Activated CD4-positive, alpha-beta memory T cell treated with anti-CD3 and anti-CD28 coated beads for 36 hours (primary cell): ENCODE data around the gene OR6X1. TPM values are rescaled to one million over a fixed set of nuclear protein-coding genes. Genes with fewer than 3 reads are reported as not detected.

ENCODE experiments used
- CTCF ChIA-PET: fragments of 350-600 bp; sonication (Branson Sonifier 250); formaldehyde crosslinking; loops from one replicate; lab custom pipeline; 2021; ENCODE audit warnings: antibody characterized with exemption, inconsistent platforms; lab: Charles Lee
- POLR2A ChIA-PET: fragments of 350-600 bp; sonication (Branson Sonifier 250); formaldehyde crosslinking; loops from one replicate; lab custom pipeline; 2021; ENCODE audit warnings: antibody characterized with exemption; lab: Charles Lee
- DNase-seq: peaks from one replicate; pipeline ENCODE4 v3.0.0-alpha.2; 2020
- H3K27ac Mint-ChIP-seq: one replicate; pipeline ENCODE4 v1.8.0; 2021; ENCODE audit warnings: mixed read lengths
- H3K27me3 Mint-ChIP-seq: one replicate; pipeline ENCODE4 v1.8.0; 2021; ENCODE audit warnings: mixed read lengths
- H3K36me3 Mint-ChIP-seq: one replicate; pipeline ENCODE4 v1.8.0; 2021; ENCODE audit warnings: mixed read lengths
- H3K4me1 Mint-ChIP-seq: one replicate; pipeline ENCODE4 v1.8.0; 2021; ENCODE audit warnings: low read depth, mixed read lengths
- H3K4me3 Mint-ChIP-seq: one replicate; pipeline ENCODE4 v1.8.0; 2021; ENCODE audit warnings: mild to moderate bottlenecking, mixed read lengths
- H3K9me3 Mint-ChIP-seq: one replicate; pipeline ENCODE4 v1.8.0; 2021; ENCODE audit warnings: mixed read lengths
- intact Hi-C: fragments of 100-400 bp; cut with micrococcal nuclease; formaldehyde crosslinking; loops from one replicate; pipeline ENCODE4 v1.15.1; 2023
- total RNA-seq, 2 experiments: library from RNA; stranded (reverse); gene quantifications; one replicate each; pipeline ENCODE4 v1.2.3, GENCODE V29; 2021

Gene OR6X1
- total RNA-seq, 2 experiments from 2014 or later, result not detected

- DNase-seq, result no peak
- Mint-ChIP-seq H3K36me3 (no peaks in the 10 kb centered on the region), H3K9me3 (no peaks in the 10 kb centered on the region), H3K4me1 (no peaks in the 10 kb centered on the region), H3K4me3 (no peak overlapping the region), H3K27me3 (no peaks in the 10 kb centered on the region), H3K27ac (no peak overlapping the region)
- ChIA-PET POLR2A (no interaction called here), CTCF (no interaction called here)
- intact Hi-C loops, result no loop called here
Observed at GRCh38 chr11:123775289-123775688, 21.0 kb upstream of the OR6X1 start.

GRCh38 chr11:123773959-123774358 lies 19.6 kb upstream of the OR6X1 start:
- no peak overlapping the region for H3K4me3 Mint-ChIP-seq
- CTCF ChIA-PET, result no interaction called here
- POLR2A ChIA-PET, result no interaction called here
- no peaks in the 10 kb centered on the region for H3K4me1 Mint-ChIP-seq
- no peaks in the 10 kb centered on the region for H3K9me3 Mint-ChIP-seq
- intact Hi-C loops, result no loop called here
- H3K27ac Mint-ChIP-seq, result no peak overlapping the region
- DNase-seq, result no peak
- no peaks in the 10 kb centered on the region for H3K36me3 Mint-ChIP-seq
- no peaks in the 10 kb centered on the region for H3K27me3 Mint-ChIP-seq

GRCh38 chr11:123773026-123773425 lies 18.7 kb upstream of the OR6X1 start:
- no peak overlapping the region for H3K27ac Mint-ChIP-seq
- no peak overlapping the region for H3K4me3 Mint-ChIP-seq
- H3K27me3 Mint-ChIP-seq, result peaks cover under 1% of the 10 kb centered on the region
- no peaks in the 10 kb centered on the region for H3K4me1 Mint-ChIP-seq
- intact Hi-C loops, result no loop called here
- DNase-seq, result no peak
- H3K36me3 Mint-ChIP-seq, result no peaks in the 10 kb centered on the region
- ChIA-PET POLR2A (no interaction called here), CTCF (no interaction called here)
- H3K9me3 Mint-ChIP-seq, result no peaks in the 10 kb centered on the region

- CTCF ChIA-PET, result no interaction called here
- Mint-ChIP-seq H3K36me3 (no peaks in the 10 kb centered on the region), H3K27ac (no peak overlapping the region)
Observed at GRCh38 chr11:123771664-123772063, 17.3 kb upstream of the OR6X1 start.

GRCh38 chr11:123770712-123771111 lies 16.4 kb upstream of the OR6X1 start:
- Mint-ChIP-seq H3K4me1 (no peaks in the 10 kb centered on the region), H3K36me3 (no peaks in the 10 kb centered on the region), H3K27me3 (peaks cover 3% of the 10 kb centered on the region), H3K27ac (no peak overlapping the region), H3K9me3 (no peaks in the 10 kb centered on the region), H3K4me3 (no peak overlapping the region)
- ChIA-PET CTCF (no interaction called here), POLR2A (no interaction called here)
- DNase-seq, result no peak
- intact Hi-C loops, result no loop called here

More at GRCh38 chr11:123771664-123772063, 17.3 kb upstream of the OR6X1 start:
- Mint-ChIP-seq H3K4me1 (no peaks in the 10 kb centered on the region), H3K4me3 (no peak overlapping the region), H3K9me3 (no peaks in the 10 kb centered on the region), H3K27me3 (peaks cover 3% of the 10 kb centered on the region)
- DNase-seq, result no peak
- intact Hi-C loops, result no loop called here
- POLR2A ChIA-PET, result interaction anchor here (0.8 kb wide), 1 partner anchor 138 kb away, joined by 3 read pairs; no protein-coding TSS in a partner anchor

- DNase-seq, result no peak
- ChIA-PET CTCF (interaction anchor here (1.1 kb wide), 1 partner anchor 185 kb away, joined by 3 read pairs; no protein-coding TSS in a partner anchor), POLR2A (no interaction called here)
- no peak overlapping the region for H3K4me3 Mint-ChIP-seq
- intact Hi-C loops, result no loop called here
- H3K4me1 Mint-ChIP-seq, result no peaks in the 10 kb centered on the region
- H3K27ac Mint-ChIP-seq, result no peak overlapping the region
- peaks cover 3% of the 10 kb centered on the region for H3K27me3 Mint-ChIP-seq
- H3K9me3 Mint-ChIP-seq, result peaks cover 18% of the 10 kb centered on the region
- H3K36me3 Mint-ChIP-seq, result peaks cover 6% of the 10 kb centered on the region
Observed at GRCh38 chr11:123765601-123766000, 11.3 kb upstream of the OR6X1 start.

- Mint-ChIP-seq H3K4me1 (no peaks in the 10 kb centered on the region), H3K4me3 (no peak overlapping the region), H3K27me3 (peaks cover 4% of the 10 kb centered on the region), H3K27ac (no peak overlapping the region), H3K9me3 (peaks cover 18% of the 10 kb centered on the region), H3K36me3 (peaks cover 6% of the 10 kb centered on the region)
- intact Hi-C loops, result no loop called here
- DNase-seq, result no peak
- CTCF ChIA-PET, result no interaction called here
- POLR2A ChIA-PET, result no interaction called here
Observed at GRCh38 chr11:123762422-123762821, 8.1 kb upstream of the OR6X1 start.

GRCh38 chr11:123760894-123761293 lies 6.6 kb upstream of the OR6X1 start:
- Mint-ChIP-seq H3K27me3 (peaks cover 8% of the 10 kb centered on the region), H3K36me3 (peaks cover 6% of the 10 kb centered on the region), H3K9me3 (peaks cover 18% of the 10 kb centered on the region), H3K27ac (no peak overlapping the region), H3K4me1 (no peaks in the 10 kb centered on the region), H3K4me3 (no peak overlapping the region)
- POLR2A ChIA-PET, result no interaction called here
- intact Hi-C loops, result no loop called here
- CTCF ChIA-PET, result no interaction called here
- no peak for DNase-seq

GRCh38 chr11:123757976-123758375 lies 3.7 kb upstream of the OR6X1 start:
- Mint-ChIP-seq H3K36me3 (peaks cover 6% of the 10 kb centered on the region), H3K4me3 (no peak overlapping the region), H3K27me3 (peaks cover 12% of the 10 kb centered on the region), H3K4me1 (no peaks in the 10 kb centered on the region), H3K27ac (no peak overlapping the region), H3K9me3 (peaks cover 12% of the 10 kb centered on the region)
- ChIA-PET POLR2A (no interaction called here), CTCF (no interaction called here)
- no peak for DNase-seq
- intact Hi-C loops, result no loop called here

- no peak for DNase-seq
- H3K4me3 Mint-ChIP-seq, result no peak overlapping the region
- peaks cover 24% of the 10 kb centered on the region for H3K27me3 Mint-ChIP-seq
- POLR2A ChIA-PET, result no interaction called here
- no peaks in the 10 kb centered on the region for H3K9me3 Mint-ChIP-seq
- H3K27ac Mint-ChIP-seq, result no peak overlapping the region
- CTCF ChIA-PET, result no interaction called here
- intact Hi-C loops, result no loop called here
- no peaks in the 10 kb centered on the region for H3K36me3 Mint-ChIP-seq
- H3K4me1 Mint-ChIP-seq, result no peaks in the 10 kb centered on the region
Observed at GRCh38 chr11:123755813-123756212, 1.5 kb upstream of the OR6X1 start.

GRCh38 chr11:123755344-123755743 lies 1.0 kb upstream of the OR6X1 start:
- no peak overlapping the region for H3K4me3 Mint-ChIP-seq
- no peaks in the 10 kb centered on the region for H3K4me1 Mint-ChIP-seq
- H3K36me3 Mint-ChIP-seq, result no peaks in the 10 kb centered on the region
- peaks cover 24% of the 10 kb centered on the region for H3K27me3 Mint-ChIP-seq
- no peak overlapping the region for H3K27ac Mint-ChIP-seq
- intact Hi-C loops, result no loop called here
- no peaks in the 10 kb centered on the region for H3K9me3 Mint-ChIP-seq
- no peak for DNase-seq
- POLR2A ChIA-PET, result no interaction called here
- CTCF ChIA-PET, result interaction anchor here (0.7 kb wide), 1 partner anchor 437 kb away, joined by 3 read pairs; no protein-coding TSS in a partner anchor

- no peaks in the 10 kb centered on the region for H3K9me3 Mint-ChIP-seq
- H3K4me1 Mint-ChIP-seq, result no peaks in the 10 kb centered on the region
- DNase-seq, result no peak
- no peak overlapping the region for H3K4me3 Mint-ChIP-seq
- no peaks in the 10 kb centered on the region for H3K36me3 Mint-ChIP-seq
- peaks cover 23% of the 10 kb centered on the region for H3K27me3 Mint-ChIP-seq
- ChIA-PET POLR2A (no interaction called here), CTCF (no interaction called here)
- intact Hi-C loops, result no loop called here
- H3K27ac Mint-ChIP-seq, result no peak overlapping the region
Observed at GRCh38 chr11:123753110-123753509, 1.2 kb downstream of the OR6X1 start.

- Mint-ChIP-seq H3K4me3 (no peak overlapping the region), H3K36me3 (no peaks in the 10 kb centered on the region), H3K9me3 (no peaks in the 10 kb centered on the region), H3K4me1 (no peaks in the 10 kb centered on the region), H3K27me3 (peaks cover 23% of the 10 kb centered on the region), H3K27ac (no peak overlapping the region)
- no peak for DNase-seq
- POLR2A ChIA-PET, result interaction anchor here (0.6 kb wide), 1 partner anchor 888 kb away, joined by 3 read pairs; no protein-coding TSS in a partner anchor
- intact Hi-C loops, result no loop called here
- CTCF ChIA-PET, result no interaction called here
Observed at GRCh38 chr11:123751781-123752180, 2.5 kb downstream of the OR6X1 start.
